ENCODE data around the gene ADGRL2.

GRCh38 chr1:81848880-81849682 is 48.3 kb downstream of the ADGRL2 start:
- TF ChIP-seq CTCF (IDR thresholded peaks at IDR 0.05) (no peak), POLR2A (IDR thresholded peaks at IDR 0.05) (no peak)

All from lower leg skin (tissue), 3 donors.